Measurements from ENCODE around the gene PHPT1. TPM values are rescaled to one million over a fixed set of nuclear protein-coding genes. Genes with fewer than 3 reads are reported as not detected.

The PHPT1 gene
- total and polyA plus RNA-seq, 2 donors from 2014 or later: 108 to 283 TPM

GRCh38 chr9:136824496-136825225 lies 24.5 kb upstream of the PHPT1 start:
- no peak overlapping the region for H3K27ac ChIP-seq (ENCODE audit: low read depth in 2 of 2, low read length in 2 of 2)
- H3K27me3 ChIP-seq (ENCODE audit: control insufficient read depth, insufficient read depth, low read length): no peaks in the 10 kb centered on the region
- H3K9me3 ChIP-seq (ENCODE audit: control insufficient read depth in 2 of 3, insufficient read depth in 1 of 3, low read length in 3 of 3): no peaks in the 10 kb centered on the region
- peaks cover 0 to 4% (median 0%) of the 10 kb centered on the region in 3 donors for H3K4me1 ChIP-seq (ENCODE audit: control insufficient read depth in 2 of 3, insufficient read depth in 2 of 3, low read depth in 1 of 3, low read length in 3 of 3)
- H3K9ac ChIP-seq (ENCODE audit: low read length in 3 of 3): no peak overlapping the region
- DNase-seq (peak in 1 of 5 donors; percentile 52), FAIRE-seq (no peak)
- H3K36me3 ChIP-seq (ENCODE audit: control insufficient read depth in 2 of 3, insufficient read depth in 3 of 3, low read length in 3 of 3): peaks cover 0 to 9% (median 4%) of the 10 kb centered on the region in 3 donors
- no peak overlapping the region for H3K4me3 ChIP-seq (ENCODE audit: low read length in 3 of 3)
- intact Hi-C loops (cut with DNase I): no loop called here
- TF ChIP-seq, protein P1, sequence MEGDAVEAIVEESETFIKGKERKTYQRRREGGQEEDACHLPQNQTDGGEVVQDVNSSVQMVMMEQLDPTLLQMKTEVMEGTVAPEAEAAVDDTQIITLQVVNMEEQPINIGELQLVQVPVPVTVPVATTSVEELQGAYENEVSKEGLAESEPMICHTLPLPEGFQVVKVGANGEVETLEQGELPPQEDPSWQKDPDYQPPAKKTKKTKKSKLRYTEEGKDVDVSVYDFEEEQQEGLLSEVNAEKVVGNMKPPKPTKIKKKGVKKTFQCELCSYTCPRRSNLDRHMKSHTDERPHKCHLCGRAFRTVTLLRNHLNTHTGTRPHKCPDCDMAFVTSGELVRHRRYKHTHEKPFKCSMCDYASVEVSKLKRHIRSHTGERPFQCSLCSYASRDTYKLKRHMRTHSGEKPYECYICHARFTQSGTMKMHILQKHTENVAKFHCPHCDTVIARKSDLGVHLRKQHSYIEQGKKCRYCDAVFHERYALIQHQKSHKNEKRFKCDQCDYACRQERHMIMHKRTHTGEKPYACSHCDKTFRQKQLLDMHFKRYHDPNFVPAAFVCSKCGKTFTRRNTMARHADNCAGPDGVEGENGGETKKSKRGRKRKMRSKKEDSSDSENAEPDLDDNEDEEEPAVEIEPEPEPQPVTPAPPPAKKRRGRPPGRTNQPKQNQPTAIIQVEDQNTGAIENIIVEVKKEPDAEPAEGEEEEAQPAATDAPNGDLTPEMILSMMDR (IDR thresholded peaks at IDR 0.05; ENCODE audit: borderline replicate concordance, extremely low read depth, insufficient read depth): no peak

DNA sequence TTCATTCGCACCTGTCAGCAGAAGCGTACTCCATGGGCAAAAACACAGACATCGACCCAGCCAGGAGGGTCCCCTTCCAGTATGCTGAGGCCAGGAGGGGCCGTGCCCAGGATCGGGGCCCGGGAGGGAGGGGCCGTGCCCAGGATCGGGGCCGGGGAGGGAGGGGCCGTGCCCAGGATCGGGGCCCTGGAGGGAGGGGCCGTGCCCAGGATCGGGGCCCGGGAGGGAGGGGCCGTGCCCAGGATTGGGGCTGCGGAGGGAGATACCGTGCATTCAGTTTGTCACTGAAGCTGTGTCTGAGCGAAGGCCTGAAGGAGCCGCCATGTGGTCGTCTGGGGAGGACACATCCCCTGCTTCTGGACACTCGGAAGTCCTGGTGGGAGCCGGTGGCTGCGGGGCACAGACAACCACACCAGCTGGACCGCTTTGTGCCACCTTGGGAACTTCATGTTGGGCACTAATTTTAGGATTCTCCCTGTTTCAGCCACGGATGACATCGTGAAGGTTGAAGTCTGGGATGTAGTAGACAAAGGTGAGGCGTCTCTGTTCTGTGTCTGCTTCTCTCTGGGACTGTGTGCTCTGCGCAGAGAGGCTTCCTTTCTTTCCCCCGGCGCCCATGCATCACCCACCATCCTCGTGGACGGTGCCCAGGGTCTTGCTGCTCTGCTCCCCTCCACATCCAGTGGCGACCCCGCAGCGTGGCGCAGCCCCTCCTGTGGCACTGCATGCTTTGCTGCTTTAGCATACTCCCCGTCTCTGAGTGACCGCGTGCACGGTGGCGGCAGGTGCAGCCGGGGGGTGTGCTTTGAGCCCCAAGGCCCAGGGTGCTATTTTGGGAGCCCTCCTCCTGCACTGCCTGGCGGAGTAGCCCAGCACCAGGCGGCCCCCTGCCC lies 23.7 kb upstream of the PHPT1 start:
- intact Hi-C loops (cut with DNase I): no loop called here
- Histone ChIP-seq H3K27ac (ENCODE audit: low read depth in 2 of 2, low read length in 2 of 2) (no peak overlapping the region), H3K4me1 (ENCODE audit: control insufficient read depth in 2 of 3, insufficient read depth in 2 of 3, low read depth in 1 of 3, low read length in 3 of 3) (peaks cover 0 to 4% (median 0%) of the 10 kb centered on the region in 3 donors), H3K9me3 (ENCODE audit: control insufficient read depth in 2 of 3, insufficient read depth in 1 of 3, low read length in 3 of 3) (no peaks in the 10 kb centered on the region), H3K4me3 (ENCODE audit: low read length in 3 of 3) (no peak overlapping the region), H3K9ac (ENCODE audit: low read length in 3 of 3) (no peak overlapping the region), H3K36me3 (ENCODE audit: control insufficient read depth in 2 of 3, insufficient read depth in 3 of 3, low read length in 3 of 3) (peaks cover 0 to 10% (median 9%) of the 10 kb centered on the region in 3 donors), H3K27me3 (ENCODE audit: control insufficient read depth, insufficient read depth, low read length) (no peaks in the 10 kb centered on the region)
- DNase-seq: peak in 1 of 5 donors; percentile 57
- no peak for FAIRE-seq
- TF ChIP-seq, protein P1 (IDR thresholded peaks at IDR 0.05; ENCODE audit: borderline replicate concordance, extremely low read depth, insufficient read depth): no peak

DNA sequence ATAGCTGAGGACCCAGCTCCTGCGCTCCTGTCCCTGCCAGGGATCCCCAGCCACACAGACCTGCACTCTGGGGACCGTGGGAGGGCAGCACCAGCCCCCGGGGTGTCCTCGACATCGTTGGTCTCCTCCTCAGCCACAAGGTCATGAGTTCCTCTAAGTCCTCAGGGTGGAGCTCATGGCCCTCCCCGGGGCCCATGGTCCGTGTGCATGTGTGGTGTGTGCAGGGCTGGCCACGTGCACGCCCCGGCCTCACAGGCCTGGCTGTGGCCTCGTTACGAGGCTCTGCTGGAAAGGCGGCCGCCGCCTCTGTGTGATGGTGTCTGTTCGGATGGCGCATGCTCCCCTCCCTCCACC lies 23.0 kb upstream of the PHPT1 start:
- DNase-seq: peak in 1 of 5 donors; percentile 66

More for the DNA sequence above, 23.0 kb upstream of the PHPT1 start:
- Histone ChIP-seq H3K27ac (ENCODE audit: low read depth in 2 of 2, low read length in 2 of 2) (no peak overlapping the region), H3K9ac (ENCODE audit: low read length in 3 of 3) (no peak overlapping the region), H3K4me3 (ENCODE audit: low read length in 3 of 3) (no peak overlapping the region), H3K4me1 (ENCODE audit: control insufficient read depth in 2 of 3, insufficient read depth in 2 of 3, low read depth in 1 of 3, low read length in 3 of 3) (no peaks in the 10 kb centered on the region), H3K27me3 (ENCODE audit: control insufficient read depth, insufficient read depth, low read length) (no peaks in the 10 kb centered on the region), H3K9me3 (ENCODE audit: control insufficient read depth in 2 of 3, insufficient read depth in 1 of 3, low read length in 3 of 3) (no peaks in the 10 kb centered on the region), H3K36me3 (ENCODE audit: control insufficient read depth in 2 of 3, insufficient read depth in 3 of 3, low read length in 3 of 3) (peaks cover 0 to 10% (median 9%) of the 10 kb centered on the region in 3 donors)
- TF ChIP-seq, protein P1 (IDR thresholded peaks at IDR 0.05; ENCODE audit: borderline replicate concordance, extremely low read depth, insufficient read depth): no peak
- intact Hi-C loops (cut with DNase I): no loop called here
- no peak for FAIRE-seq
